Measurements from ENCODE around the gene SNCAIP.

Gene SNCAIP

DNA sequence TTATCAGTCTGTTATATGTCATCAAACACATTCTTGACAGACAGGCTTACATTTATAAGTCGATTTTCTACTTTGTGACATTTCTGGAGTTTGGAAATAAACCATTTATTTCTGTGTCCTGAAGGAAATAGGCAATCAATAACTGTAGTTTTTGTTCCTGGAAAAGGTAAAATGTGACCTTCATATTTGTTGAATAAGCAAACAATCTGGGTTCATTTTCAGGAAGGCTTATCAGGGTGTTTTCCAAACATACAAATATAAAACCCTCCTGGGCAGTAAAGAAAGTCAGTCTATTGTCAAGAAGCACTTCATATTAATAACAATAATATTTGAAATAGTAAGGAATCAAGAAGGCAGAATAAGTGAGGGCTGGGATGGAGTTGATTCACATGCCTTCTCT lies 195.0 kb downstream of the SNCAIP start:
- no peak for DNase-seq (ENCODE audit: low spot score)

DNA sequence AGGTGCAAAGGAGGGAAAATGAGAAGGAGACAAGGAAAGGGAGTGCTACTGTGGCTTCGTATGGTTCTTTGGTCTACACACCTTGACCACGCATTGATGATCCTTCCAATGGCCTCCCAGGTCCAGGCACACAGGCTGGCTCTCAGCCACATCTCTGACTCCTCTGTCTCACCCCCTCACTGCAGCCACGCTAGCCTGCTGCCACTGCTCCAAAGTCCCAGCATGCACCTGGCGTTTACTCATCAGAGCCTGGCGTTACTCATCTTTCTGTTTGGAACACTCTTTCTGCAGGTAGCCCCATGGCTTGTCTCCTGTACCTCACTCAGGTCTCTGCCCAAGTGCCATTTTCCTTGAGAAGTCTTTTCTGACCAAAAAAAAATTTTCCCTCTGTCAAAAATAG lies 195.5 kb downstream of the SNCAIP start:
- no peak for DNase-seq (ENCODE audit: low spot score)

DNA sequence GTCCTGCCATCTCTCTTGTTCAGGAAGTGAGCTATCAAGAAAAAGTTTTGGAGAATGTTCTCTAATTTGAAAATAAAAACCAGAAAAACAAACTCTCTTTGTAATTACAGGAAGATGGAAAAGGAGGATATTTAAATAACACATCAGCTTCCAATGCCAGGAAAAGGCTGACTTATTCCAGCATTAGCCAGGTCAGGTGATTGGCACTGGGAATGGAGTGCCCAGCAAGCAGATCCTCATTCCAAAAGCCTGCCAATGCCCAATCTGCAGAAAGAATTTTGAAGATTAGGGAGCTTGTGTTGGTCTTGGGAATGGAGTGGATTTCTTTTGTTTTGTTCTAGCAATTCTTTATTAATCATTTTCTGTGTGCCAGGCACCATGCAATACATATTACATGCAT lies 196.6 kb downstream of the SNCAIP start:
- no peak for DNase-seq (ENCODE audit: low spot score)
